SK-N-SH (cell line): ENCODE data around the gene LRIT3. TPM values are rescaled to one million over a fixed set of nuclear protein-coding genes. Genes with fewer than 3 reads are reported as not detected.

Source experiments
- CHD2 ChIP-seq: fragments of 150-350 bp; IDR thresholded peaks from 2 replicates; pipeline ENCODE4 v1.6.1; 2018; ENCODE audit warnings: low read length; ENCODE audit not compliant: partially characterized antibody
- ELF1 ChIP-seq: IDR thresholded peaks from 2 replicates; pipeline ENCODE4 v1.4.0; 2012
- FOSL2 ChIP-seq: IDR thresholded peaks from 2 replicates; pipeline ENCODE4 v1.4.0; 2012; ENCODE audit warnings: low read depth, mild to moderate bottlenecking, moderate library complexity, borderline replicate concordance
- FOXJ3 ChIP-seq: sonication (generic); formaldehyde crosslinking; IDR thresholded peaks from 2 replicates; pipeline ENCODE4 v1.5.1; 2020; ENCODE audit warnings: mild to moderate bottlenecking, missing genetic modification reagents
- GATA2 ChIP-seq: sonication (generic); formaldehyde crosslinking; IDR thresholded peaks from 2 replicates; pipeline ENCODE4 v1.5.0; 2020; ENCODE audit warnings: mild to moderate bottlenecking, missing genetic modification reagents
- JUND ChIP-seq: IDR thresholded peaks from 2 replicates; pipeline ENCODE4 v1.4.0; 2012
- MXI1 ChIP-seq: IDR thresholded peaks from 2 replicates; pipeline ENCODE4 v1.6.1; 2012; ENCODE audit warnings: mild to moderate bottlenecking, low read depth, low read length, improper control_type of control experiment
- PBX3 ChIP-seq: IDR thresholded peaks from 2 replicates; pipeline ENCODE4; 2012
- POLR2AphosphoS5 ChIP-seq: IDR thresholded peaks from 2 replicates; pipeline ENCODE4 v1.6.1; 2012; ENCODE audit warnings: low read depth, low read length
- RAD21 ChIP-seq: IDR thresholded peaks from 2 replicates; pipeline ENCODE4 v1.6.1; 2012; ENCODE audit warnings: mild to moderate bottlenecking, low read length
- RCOR1 ChIP-seq: fragments of 150-350 bp; IDR thresholded peaks from 2 replicates; pipeline ENCODE4 v1.6.1; 2017; ENCODE audit warnings: antibody characterized with exemption, low read length
- REST ChIP-seq: IDR thresholded peaks from 2 replicates; pipeline ENCODE4 v1.6.1; 2012; ENCODE audit warnings: mild to moderate bottlenecking, low read depth, low read length, moderate library complexity
- RXRA ChIP-seq: IDR thresholded peaks from 2 replicates; pipeline ENCODE4 v1.4.0; 2012; ENCODE audit warnings: low read depth, mild to moderate bottlenecking, borderline replicate concordance
- SMC3 ChIP-seq: IDR thresholded peaks from 2 replicates; pipeline ENCODE4 v1.6.1; 2012; ENCODE audit warnings: low read depth, low read length, improper control_type of control experiment
- TEAD4 ChIP-seq: IDR thresholded peaks from 2 replicates; pipeline ENCODE4 v1.4.0; 2012; ENCODE audit warnings: mild to moderate bottlenecking, borderline replicate concordance; ENCODE audit not compliant: insufficient read depth
- YY1 ChIP-seq: IDR thresholded peaks from 2 replicates; pipeline ENCODE4 v1.4.0; 2012; ENCODE audit warnings: low read depth, mild to moderate bottlenecking
- polyA plus RNA-seq, 3 experiments: library from polyadenylated mRNA; depleted of rRNA; stranded (reverse); fragments of >200 nt; gene quantifications; 2 replicates each; pipeline ENCODE4 v1.2.3, GENCODE V29; 2012
- TF ChIP-seq, protein P1 (sequence below): IDR thresholded peaks from 2 replicates; pipeline ENCODE4 v1.4.0; 2012; ENCODE audit warnings: low read depth, borderline replicate concordance
- TF ChIP-seq, protein P2 (sequence below): IDR thresholded peaks from 2 replicates; pipeline ENCODE4 v1.4.0; 2012; ENCODE audit warnings: low read depth
- TF ChIP-seq, protein P3 (sequence below): IDR thresholded peaks from 2 replicates; pipeline ENCODE4 v1.4.0; 2012; ENCODE audit warnings: low read depth, borderline replicate concordance
- TF ChIP-seq, protein P4 (sequence below): fragments of 200-600 bp; sonication (generic); IDR thresholded peaks from 2 replicates; pipeline ENCODE4 v1.6.1; 2017; ENCODE audit warnings: antibody characterized with exemption, mild to moderate bottlenecking, moderate library complexity

Gene LRIT3
- polyA plus RNA-seq, 1 of the 3 experiments (the other 2 are of a cell fraction) = not detected

DNA sequence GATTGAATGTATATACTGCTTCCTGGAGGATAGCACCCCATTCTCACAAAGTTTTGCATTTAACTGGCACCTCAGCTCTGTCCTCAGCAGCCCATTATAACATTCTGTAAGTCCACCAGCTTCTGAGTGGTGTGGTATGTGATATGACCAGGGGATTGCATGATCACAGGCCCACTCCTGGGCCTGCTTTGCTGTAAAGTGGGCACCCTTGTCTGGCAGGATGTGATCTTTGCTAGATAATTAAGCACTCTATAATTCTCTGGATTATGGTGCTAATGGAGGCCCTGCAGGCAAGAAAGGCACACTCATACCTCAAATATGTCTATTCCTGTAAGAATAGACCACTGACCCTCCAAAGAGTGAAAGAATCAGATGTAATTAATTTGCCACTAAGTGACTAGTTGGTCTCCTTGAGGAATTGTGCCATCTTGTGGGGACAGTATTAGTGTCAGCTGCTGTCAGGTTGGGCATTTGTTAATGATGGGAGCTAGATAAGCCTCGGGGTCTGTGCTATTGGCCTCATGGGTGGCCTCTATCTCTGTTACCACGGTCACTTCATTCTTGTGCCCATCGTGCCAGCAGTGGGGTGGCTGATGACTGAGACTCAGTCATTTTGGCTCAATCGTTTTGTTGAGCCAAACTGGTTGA lies 43.9 kb upstream of the LRIT3 start (continued):
- TF ChIP-seq PBX3 = no peak
- TF ChIP-seq, protein P1, sequence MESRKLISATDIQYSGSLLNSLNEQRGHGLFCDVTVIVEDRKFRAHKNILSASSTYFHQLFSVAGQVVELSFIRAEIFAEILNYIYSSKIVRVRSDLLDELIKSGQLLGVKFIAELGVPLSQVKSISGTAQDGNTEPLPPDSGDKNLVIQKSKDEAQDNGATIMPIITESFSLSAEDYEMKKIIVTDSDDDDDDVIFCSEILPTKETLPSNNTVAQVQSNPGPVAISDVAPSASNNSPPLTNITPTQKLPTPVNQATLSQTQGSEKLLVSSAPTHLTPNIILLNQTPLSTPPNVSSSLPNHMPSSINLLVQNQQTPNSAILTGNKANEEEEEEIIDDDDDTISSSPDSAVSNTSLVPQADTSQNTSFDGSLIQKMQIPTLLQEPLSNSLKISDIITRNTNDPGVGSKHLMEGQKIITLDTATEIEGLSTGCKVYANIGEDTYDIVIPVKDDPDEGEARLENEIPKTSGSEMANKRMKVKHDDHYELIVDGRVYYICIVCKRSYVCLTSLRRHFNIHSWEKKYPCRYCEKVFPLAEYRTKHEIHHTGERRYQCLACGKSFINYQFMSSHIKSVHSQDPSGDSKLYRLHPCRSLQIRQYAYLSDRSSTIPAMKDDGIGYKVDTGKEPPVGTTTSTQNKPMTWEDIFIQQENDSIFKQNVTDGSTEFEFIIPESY = no peak
- peak; percentile 70 for TF ChIP-seq RAD21
- peak; percentile 70 for TF ChIP-seq SMC3
- TF ChIP-seq FOSL2 = no peak
- TF ChIP-seq RXRA = no peak
- TF ChIP-seq CHD2 = no peak
- no peak for TF ChIP-seq JUND
- TF ChIP-seq, protein P2, sequence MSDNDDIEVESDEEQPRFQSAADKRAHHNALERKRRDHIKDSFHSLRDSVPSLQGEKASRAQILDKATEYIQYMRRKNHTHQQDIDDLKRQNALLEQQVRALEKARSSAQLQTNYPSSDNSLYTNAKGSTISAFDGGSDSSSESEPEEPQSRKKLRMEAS = no peak
- no peak for TF ChIP-seq FOXJ3
- TF ChIP-seq, protein P3, sequence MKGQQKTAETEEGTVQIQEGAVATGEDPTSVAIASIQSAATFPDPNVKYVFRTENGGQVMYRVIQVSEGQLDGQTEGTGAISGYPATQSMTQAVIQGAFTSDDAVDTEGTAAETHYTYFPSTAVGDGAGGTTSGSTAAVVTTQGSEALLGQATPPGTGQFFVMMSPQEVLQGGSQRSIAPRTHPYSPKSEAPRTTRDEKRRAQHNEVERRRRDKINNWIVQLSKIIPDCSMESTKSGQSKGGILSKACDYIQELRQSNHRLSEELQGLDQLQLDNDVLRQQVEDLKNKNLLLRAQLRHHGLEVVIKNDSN = no peak
- TF ChIP-seq, protein P4, sequence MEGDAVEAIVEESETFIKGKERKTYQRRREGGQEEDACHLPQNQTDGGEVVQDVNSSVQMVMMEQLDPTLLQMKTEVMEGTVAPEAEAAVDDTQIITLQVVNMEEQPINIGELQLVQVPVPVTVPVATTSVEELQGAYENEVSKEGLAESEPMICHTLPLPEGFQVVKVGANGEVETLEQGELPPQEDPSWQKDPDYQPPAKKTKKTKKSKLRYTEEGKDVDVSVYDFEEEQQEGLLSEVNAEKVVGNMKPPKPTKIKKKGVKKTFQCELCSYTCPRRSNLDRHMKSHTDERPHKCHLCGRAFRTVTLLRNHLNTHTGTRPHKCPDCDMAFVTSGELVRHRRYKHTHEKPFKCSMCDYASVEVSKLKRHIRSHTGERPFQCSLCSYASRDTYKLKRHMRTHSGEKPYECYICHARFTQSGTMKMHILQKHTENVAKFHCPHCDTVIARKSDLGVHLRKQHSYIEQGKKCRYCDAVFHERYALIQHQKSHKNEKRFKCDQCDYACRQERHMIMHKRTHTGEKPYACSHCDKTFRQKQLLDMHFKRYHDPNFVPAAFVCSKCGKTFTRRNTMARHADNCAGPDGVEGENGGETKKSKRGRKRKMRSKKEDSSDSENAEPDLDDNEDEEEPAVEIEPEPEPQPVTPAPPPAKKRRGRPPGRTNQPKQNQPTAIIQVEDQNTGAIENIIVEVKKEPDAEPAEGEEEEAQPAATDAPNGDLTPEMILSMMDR = peak; percentile 61
- TF ChIP-seq RCOR1 = no peak
- TF ChIP-seq ELF1 = no peak
- TF ChIP-seq YY1 = no peak
- TF ChIP-seq TEAD4 = no peak
- peak; percentile 66 for TF ChIP-seq GATA2 (CRISPR knock-in tag)
- no peak for TF ChIP-seq POLR2AphosphoS5
- TF ChIP-seq MXI1 = no peak
- no peak for TF ChIP-seq REST
